Trophoblast cell (in vitro differentiated cells and primary cell): Measurements from ENCODE around the gene CAPN9.

Experiments used
- DNase-seq, 2 donors: peaks; one replicate each; pipeline ENCODE4 v3.0.0-alpha.2; 2016
- H2AFZ ChIP-seq: 2 replicates; pipeline ENCODE4 v1.6.1; 2013; ENCODE audit warnings: low read length, moderate library complexity, mild to moderate bottlenecking; ENCODE audit not compliant: insufficient read depth, poor library complexity
- H2AK5ac ChIP-seq: 2 replicates; pipeline ENCODE4 v1.6.1; 2013; ENCODE audit warnings: mild to moderate bottlenecking, low read length
- H2BK120ac ChIP-seq: 2 replicates; pipeline ENCODE4 v1.6.1; 2013; ENCODE audit warnings: low read length, mild to moderate bottlenecking, moderate library complexity; ENCODE audit not compliant: insufficient read depth, poor library complexity
- H2BK12ac ChIP-seq: 2 replicates; pipeline ENCODE4 v1.6.1; 2013; ENCODE audit warnings: mild to moderate bottlenecking, low read length, moderate library complexity
- H2BK5ac ChIP-seq: 2 replicates; pipeline ENCODE4 v1.6.1; 2013; ENCODE audit warnings: low read length, low read depth, moderate library complexity, mild to moderate bottlenecking; ENCODE audit not compliant: poor library complexity
- H3K14ac ChIP-seq: 2 replicates; pipeline ENCODE4 v1.6.1; 2013; ENCODE audit warnings: mild to moderate bottlenecking, low read length
- H3K18ac ChIP-seq: 2 replicates; pipeline ENCODE4 v1.6.1; 2013; ENCODE audit warnings: mild to moderate bottlenecking, low read length
- H3K23ac ChIP-seq: 2 replicates; pipeline ENCODE4 v1.6.1; 2013; ENCODE audit warnings: low read length
- H3K27ac ChIP-seq: 2 replicates; pipeline ENCODE4 v1.5.1; 2013; ENCODE audit warnings: low read depth, mild to moderate bottlenecking, inconsistent platforms, low read length, moderate library complexity
- H3K27me3 ChIP-seq: 2 replicates; pipeline ENCODE4 v1.6.1; 2013; ENCODE audit warnings: inconsistent platforms, mild to moderate bottlenecking, low read length, moderate library complexity; ENCODE audit not compliant: insufficient read depth
- H3K36me3 ChIP-seq, 2 experiments: 1 replicate in 1 of 2; 2 replicates in 1 of 2; pipeline ENCODE4 v1.6.1; 2013; ENCODE audit warnings: low read length in 2 of 2, mild to moderate bottlenecking in 2 of 2, moderate library complexity in 1 of 2; ENCODE audit not compliant: insufficient read depth in 2 of 2, control insufficient read depth in 1 of 2
- H3K4ac ChIP-seq: 2 replicates; pipeline ENCODE4 v1.6.1; 2013; ENCODE audit warnings: low read depth, mild to moderate bottlenecking, low read length, moderate library complexity
- H3K4me1 ChIP-seq, 2 experiments: 1 replicate in 1 of 2; 2 replicates in 1 of 2; pipeline ENCODE4 v1.6.1; 2013; ENCODE audit warnings: low read length in 2 of 2, mild to moderate bottlenecking in 2 of 2, moderate library complexity in 1 of 2; ENCODE audit not compliant: insufficient read depth in 2 of 2, control insufficient read depth in 1 of 2
- H3K4me2 ChIP-seq: 2 replicates; pipeline ENCODE4 v1.6.1; 2013; ENCODE audit warnings: inconsistent platforms, mild to moderate bottlenecking, low read length, moderate library complexity
- H3K4me3 ChIP-seq: 2 replicates; pipeline ENCODE4 v1.5.1; 2013; ENCODE audit warnings: mild to moderate bottlenecking, low read depth, low read length, inconsistent platforms
- H3K79me1 ChIP-seq: one replicate; pipeline ENCODE4 v1.6.1; 2013; ENCODE audit warnings: low read length
- H3K79me2 ChIP-seq: 2 replicates; pipeline ENCODE4 v1.6.1; 2013; ENCODE audit warnings: low read length, mild to moderate bottlenecking; ENCODE audit not compliant: control insufficient read depth, insufficient read depth, poor library complexity
- H3K9ac ChIP-seq: 2 replicates; pipeline ENCODE4 v1.6.1; 2013; ENCODE audit warnings: mild to moderate bottlenecking, low read length
- H3K9me3 ChIP-seq: 2 replicates; pipeline ENCODE4 v1.6.1; 2013; ENCODE audit warnings: low read depth, mild to moderate bottlenecking, control low read depth, inconsistent platforms, low read length; ENCODE audit not compliant: insufficient read depth
- H4K12ac ChIP-seq: 2 replicates; pipeline ENCODE4 v1.6.1; 2013; ENCODE audit warnings: low read depth, mild to moderate bottlenecking, low read length, moderate library complexity
- H4K8ac ChIP-seq: 2 replicates; pipeline ENCODE4 v1.6.1; 2013; ENCODE audit warnings: low read depth, mild to moderate bottlenecking, low read length, moderate library complexity
- H4K91ac ChIP-seq: one replicate; pipeline ENCODE4 v1.6.1; 2013; ENCODE audit warnings: low read depth, mild to moderate bottlenecking, low read length, moderate library complexity
- WGBS: extraction: QIAGEN DNeasy Blood & Tissue Kit; methylation state at CpG from one replicate; pipeline ENCODE4 v1.1.7; 2013; ENCODE audit warnings: missing lambda C conversion rate; ENCODE audit not compliant: insufficient read length, insufficient coverage; ENCODE audit errors: extremely low coverage; 5-methylcytosine and 5-hydroxymethylcytosine counted together

CAPN9 gene

GRCh38 chr1:230822092-230822581 is 74.9 kb downstream of the CAPN9 start:
- Histone ChIP-seq H2BK5ac (no peak overlapping the region), H3K4ac (no peak overlapping the region), H3K9me3 (no peaks in the 10 kb centered on the region), H4K8ac (no peak overlapping the region), H4K12ac (no peak overlapping the region), H3K79me2 (no peaks in the 10 kb centered on the region), H3K4me3 (no peak overlapping the region), H2BK12ac (no peak overlapping the region), H3K18ac (no peak overlapping the region), H3K14ac (no peak overlapping the region), H3K4me2 (no peak overlapping the region), H3K79me1 (no peaks in the 10 kb centered on the region), H2AK5ac (no peak overlapping the region), H3K27ac (no peak overlapping the region), H3K9ac (no peak overlapping the region), H3K4me1 (peaks cover 4 to 8% of the 10 kb centered on the region in 2 experiments), H4K91ac (no peak overlapping the region), H2AFZ (no peak overlapping the region), H3K36me3 (no peaks in the 10 kb centered on the region), H2BK120ac (no peak overlapping the region), H3K23ac (no peak overlapping the region), H3K27me3 (no peaks in the 10 kb centered on the region)
- no CpG with 5 or more reads among the region's 13 CpGs for WGBS
- no peak for DNase-seq

GRCh38 chr1:230823426-230823825 is 76.2 kb downstream of the CAPN9 start:
- Histone ChIP-seq H2AFZ (no peak overlapping the region), H3K14ac (no peak overlapping the region), H3K79me2 (no peaks in the 10 kb centered on the region), H2AK5ac (no peak overlapping the region), H3K27me3 (no peaks in the 10 kb centered on the region), H3K27ac (no peak overlapping the region), H3K36me3 (no peaks in the 10 kb centered on the region), H3K23ac (no peak overlapping the region), H4K12ac (no peak overlapping the region), H3K9me3 (no peaks in the 10 kb centered on the region), H3K18ac (no peak overlapping the region), H3K4me2 (no peak overlapping the region), H3K79me1 (no peaks in the 10 kb centered on the region), H4K8ac (no peak overlapping the region), H3K4me3 (no peak overlapping the region), H2BK12ac (no peak overlapping the region), H4K91ac (no peak overlapping the region), H2BK5ac (no peak overlapping the region), H3K4ac (no peak overlapping the region), H3K4me1 (peaks cover 4 to 8% of the 10 kb centered on the region in 2 experiments), H2BK120ac (no peak overlapping the region), H3K9ac (no peak overlapping the region)
- no peak for DNase-seq
- no CpG with 5 or more reads among the region's 6 CpGs for WGBS

- no peak overlapping the region for H2AFZ ChIP-seq
- no peak overlapping the region for H3K4ac ChIP-seq
- H4K12ac ChIP-seq: no peak overlapping the region
- no peak for DNase-seq
- H3K4me2 ChIP-seq: no peak overlapping the region
- no peak overlapping the region for H3K18ac ChIP-seq
- H2AK5ac ChIP-seq: no peak overlapping the region
- H3K79me1 ChIP-seq: no peaks in the 10 kb centered on the region
- peaks cover 4 to 8% of the 10 kb centered on the region in 2 experiments for H3K4me1 ChIP-seq
- H3K27me3 ChIP-seq: no peaks in the 10 kb centered on the region
- no peaks in the 10 kb centered on the region for H3K79me2 ChIP-seq
- H3K23ac ChIP-seq: no peak overlapping the region
- no peak overlapping the region for H3K14ac ChIP-seq
- H2BK12ac ChIP-seq: no peak overlapping the region
- no peak overlapping the region for H3K27ac ChIP-seq
- no peaks in the 10 kb centered on the region for H3K36me3 ChIP-seq
- H4K8ac ChIP-seq: no peak overlapping the region
- no peak overlapping the region for H3K9ac ChIP-seq
- no peak overlapping the region for H2BK5ac ChIP-seq
- WGBS: no CpG with 5 or more reads among the region's 3 CpGs
- H4K91ac ChIP-seq: no peak overlapping the region
- H3K4me3 ChIP-seq: no peak overlapping the region
- H2BK120ac ChIP-seq: no peak overlapping the region
- no peaks in the 10 kb centered on the region for H3K9me3 ChIP-seq
Observed at GRCh38 chr1:230823931-230824381, 76.8 kb downstream of the CAPN9 start.

- Histone ChIP-seq H3K4ac (no peak overlapping the region), H3K36me3 (no peaks in the 10 kb centered on the region), H2AK5ac (peak overlapping the region; percentile 58), H2BK12ac (peak overlapping the region; percentile 8), H3K4me2 (no peak overlapping the region), H3K23ac (no peak overlapping the region), H4K8ac (peak overlapping the region; percentile 45), H3K4me3 (no peak overlapping the region), H4K12ac (no peak overlapping the region), H2BK120ac (peak overlapping the region; percentile 41), H3K27ac (peak overlapping the region; percentile 1), H3K79me2 (no peaks in the 10 kb centered on the region), H4K91ac (peak overlapping the region; percentile 48), H2BK5ac (no peak overlapping the region), H3K79me1 (no peaks in the 10 kb centered on the region), H3K27me3 (no peaks in the 10 kb centered on the region), H3K18ac (peak overlapping the region; percentile 20), H2AFZ (no peak overlapping the region), H3K4me1 (peaks cover 4 to 8% of the 10 kb centered on the region in 2 experiments), H3K9me3 (no peaks in the 10 kb centered on the region), H3K9ac (no peak overlapping the region), H3K14ac (no peak overlapping the region)
- WGBS: no CpG with 5 or more reads among the region's 4 CpGs
- peak; percentile 4 to 48 for DNase-seq
Observed at GRCh38 chr1:230824551-230824918, 77.3 kb downstream of the CAPN9 start.
